ENCODE data around the gene S100P. TPM values are rescaled to one million over a fixed set of nuclear protein-coding genes. Genes with fewer than 3 reads are reported as not detected.

S100P gene
- total RNA-seq, 3 donors from 2014 or later, result 15.7 to 189 (median 70.4) TPM

- TF ChIP-seq CTCF (IDR thresholded peaks at IDR 0.05), result no peak
- ATAC-seq, result no peak
- intact Hi-C loops (cut with DNase I, micrococcal nuclease), result no loop called here
- Histone ChIP-seq H3K4me1 (ENCODE audit: low read depth) (no peaks in the 10 kb centered on the region), H3K9me3 (no peaks in the 10 kb centered on the region), H3K36me3 (ENCODE audit: low read depth) (no peaks in the 10 kb centered on the region), H3K4me3 (no peak overlapping the region)
- DNase-seq, result no peak
Measured at GRCh38 chr4:6731780-6732179, 38.1 kb downstream of the S100P start.

GRCh38 chr4:6732441-6733357 lies 39.0 kb downstream of the S100P start:
- no peak for TF ChIP-seq CTCF (IDR thresholded peaks at IDR 0.05)
- ATAC-seq, result peak; percentile 91
- Histone ChIP-seq H3K4me3 (no peak overlapping the region), H3K9me3 (no peaks in the 10 kb centered on the region), H3K36me3 (ENCODE audit: low read depth) (no peaks in the 10 kb centered on the region), H3K4me1 (ENCODE audit: low read depth) (no peaks in the 10 kb centered on the region)
- DNase-seq, result peak; percentile 46 to 73 (median 55)
- intact Hi-C loops (cut with DNase I, micrococcal nuclease), result no loop called here

- no peak overlapping the region for H3K4me3 ChIP-seq
- ATAC-seq (no peak), DNase-seq (no peak)
- intact Hi-C loops (cut with DNase I, micrococcal nuclease), result no loop called here
- H3K9me3 ChIP-seq, result no peaks in the 10 kb centered on the region
- TF ChIP-seq CTCF (IDR thresholded peaks at IDR 0.05), result no peak
- H3K36me3 ChIP-seq (ENCODE audit: low read depth), result no peaks in the 10 kb centered on the region
- no peaks in the 10 kb centered on the region for H3K4me1 ChIP-seq (ENCODE audit: low read depth)
Measured at GRCh38 chr4:6733358-6734164, 39.9 kb downstream of the S100P start.

- H3K9me3 ChIP-seq, result no peaks in the 10 kb centered on the region
- no peak for ATAC-seq
- no peaks in the 10 kb centered on the region for H3K36me3 ChIP-seq (ENCODE audit: low read depth)
- intact Hi-C loops (cut with DNase I, micrococcal nuclease), result no loop called here
- peak in 1 of 3 donors; percentile 16 for DNase-seq
- no peaks in the 10 kb centered on the region for H3K4me1 ChIP-seq (ENCODE audit: low read depth)
- H3K4me3 ChIP-seq, result no peak overlapping the region
- no peak for TF ChIP-seq CTCF (IDR thresholded peaks at IDR 0.05)
Measured at GRCh38 chr4:6734165-6734786, 40.6 kb downstream of the S100P start.

- no peaks in the 10 kb centered on the region for H3K9me3 ChIP-seq
- ATAC-seq (no peak), DNase-seq (no peak)
- H3K4me1 ChIP-seq (ENCODE audit: low read depth), result no peaks in the 10 kb centered on the region
- no peak overlapping the region for H3K4me3 ChIP-seq
- intact Hi-C loops (cut with DNase I, micrococcal nuclease), result no loop called here
- TF ChIP-seq CTCF (IDR thresholded peaks at IDR 0.05), result no peak
- no peaks in the 10 kb centered on the region for H3K36me3 ChIP-seq (ENCODE audit: low read depth)
Measured at GRCh38 chr4:6739920-6740319, 46.2 kb downstream of the S100P start.
